Immature natural killer cell (primary cell): Measurements from ENCODE around the gene CHRNA3. TPM values are rescaled to one million over a fixed set of nuclear protein-coding genes. Genes with fewer than 3 reads are reported as not detected.
"Not testable (repeated sequence)": the region's sequence is repeated elsewhere in the genome, so short reads cannot be mapped to it uniquely, and the experiment has no call there.

Experiments used
- DNase-seq, 3 donors: peaks; one replicate each; pipeline ENCODE4 v3.0.0; 2022; ENCODE audit warnings: mixed read lengths in 1 of 3
- H3K27ac Mint-ChIP-seq, 6 donors: one replicate each; pipeline ENCODE4 v1.8.0; 2020; ENCODE audit warnings: mixed read lengths in 6 of 6, mild to moderate bottlenecking in 5 of 6, inconsistent platforms in 4 of 6, moderate library complexity in 3 of 6
- H3K27me3 Mint-ChIP-seq, 3 donors: one replicate each; pipeline ENCODE4 v1.8.0; 2020 to 2021; ENCODE audit warnings: low read depth in 3 of 3, mild to moderate bottlenecking in 3 of 3, mixed read lengths in 3 of 3, moderate library complexity in 3 of 3, inconsistent platforms in 1 of 3
- H3K36me3 Mint-ChIP-seq, 3 donors: one replicate each; pipeline ENCODE4 v1.8.0; 2020; ENCODE audit warnings: mixed read lengths in 3 of 3, inconsistent platforms in 2 of 3, mild to moderate bottlenecking in 2 of 3
- H3K4me1 Mint-ChIP-seq, 2 donors: one replicate each; pipeline ENCODE4 v1.8.0; 2020; ENCODE audit warnings: inconsistent platforms in 2 of 2, mild to moderate bottlenecking in 2 of 2, mixed read lengths in 2 of 2, moderate library complexity in 1 of 2
- H3K4me3 Mint-ChIP-seq, 5 donors: one replicate each; pipeline ENCODE4 v1.8.0; 2020; ENCODE audit warnings: mild to moderate bottlenecking in 5 of 5, mixed read lengths in 5 of 5, inconsistent platforms in 3 of 5, moderate library complexity in 3 of 5
- H3K9me3 Mint-ChIP-seq, 6 donors: one replicate each; pipeline ENCODE4 v1.8.0; 2020; ENCODE audit warnings: mild to moderate bottlenecking in 6 of 6, mixed read lengths in 6 of 6, inconsistent platforms in 4 of 6, moderate library complexity in 3 of 6
- polyA plus RNA-seq, 3 donors: library from polyadenylated mRNA; unstranded; fragments of 300-500 nt; fragmentation: Illumina TruSeq; gene quantifications; one replicate each; pipeline ENCODE4 v1.2.3, GENCODE V29; 2021

Gene CHRNA3
- polyA plus RNA-seq, 3 donors from 2014 or later = not detected

GRCh38 chr15:78573416-78573815 is 47.4 kb downstream of the CHRNA3 start:
- DNase-seq = no peak
- no peak overlapping the region for H3K4me3 Mint-ChIP-seq
- peaks cover 1 to 4% (median 3%) of the 10 kb centered on the region in 3 donors for H3K27me3 Mint-ChIP-seq
- no peak overlapping the region for H3K27ac Mint-ChIP-seq
- H3K4me1 Mint-ChIP-seq = no peaks in the 10 kb centered on the region
- H3K9me3 Mint-ChIP-seq = no peaks in the 10 kb centered on the region
- H3K36me3 Mint-ChIP-seq = no peaks in the 10 kb centered on the region

DNA sequence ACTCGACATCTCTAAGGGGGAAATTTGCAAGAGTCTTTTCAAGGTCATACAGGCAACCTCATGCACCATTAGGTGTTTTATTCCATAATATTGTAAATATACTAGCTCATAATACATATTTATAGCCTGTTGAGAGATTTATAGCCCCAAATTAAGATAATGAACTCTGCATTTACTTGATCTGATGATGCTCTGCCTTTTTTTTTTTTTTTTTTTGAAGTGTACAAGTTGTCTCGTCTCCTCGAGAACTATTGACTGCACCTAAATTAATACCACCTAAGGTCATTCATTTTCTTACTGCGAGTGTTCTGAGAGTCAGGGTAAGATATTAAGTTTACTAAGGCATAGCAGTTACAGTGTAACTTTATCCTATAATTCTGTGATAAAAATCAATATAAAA is 49.4 kb downstream of the CHRNA3 start:
- no peaks in the 10 kb centered on the region for H3K9me3 Mint-ChIP-seq
- peaks cover 2% of the 10 kb centered on the region in 2 donors for H3K4me1 Mint-ChIP-seq
- no peak overlapping the region for H3K4me3 Mint-ChIP-seq
- no peaks in the 10 kb centered on the region for H3K36me3 Mint-ChIP-seq
- H3K27ac Mint-ChIP-seq = no peak overlapping the region
- H3K27me3 Mint-ChIP-seq = peaks cover 1 to 7% (median 5%) of the 10 kb centered on the region in 3 donors
- DNase-seq = no peak

DNA sequence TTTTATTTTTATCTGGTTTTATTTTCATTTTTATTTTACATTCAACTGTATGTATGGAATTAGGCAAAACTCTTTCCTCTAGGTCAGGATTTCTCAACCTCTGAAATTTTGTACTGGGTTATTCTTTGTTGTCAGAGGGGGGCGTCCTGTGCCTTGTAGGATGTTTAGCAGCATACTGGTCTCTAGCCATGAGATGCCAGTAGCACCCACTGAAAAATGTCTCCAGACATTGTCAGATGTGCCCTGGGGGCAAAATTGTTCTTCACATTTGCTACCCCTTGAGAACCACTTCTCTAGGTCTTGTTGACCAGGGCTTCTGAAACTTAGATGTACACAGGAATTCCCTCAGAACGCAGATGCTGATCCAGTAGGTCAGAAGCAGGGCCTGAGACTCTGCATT is 50.1 kb downstream of the CHRNA3 start:
- H3K4me3 Mint-ChIP-seq = no peak overlapping the region
- no peak overlapping the region for H3K27ac Mint-ChIP-seq
- peaks cover 1 to 10% (median 9%) of the 10 kb centered on the region in 3 donors for H3K27me3 Mint-ChIP-seq
- DNase-seq = no peak
- peaks cover 8 to 9% of the 10 kb centered on the region in 2 donors for H3K4me1 Mint-ChIP-seq
- H3K9me3 Mint-ChIP-seq = no peaks in the 10 kb centered on the region
- no peaks in the 10 kb centered on the region for H3K36me3 Mint-ChIP-seq

- Mint-ChIP-seq H3K9me3 (peaks cover 0 to 2% (median 0%) of the 10 kb centered on the region in 6 donors), H3K27me3 (peaks cover 2 to 12% (median 9%) of the 10 kb centered on the region in 3 donors), H3K36me3 (no peaks in the 10 kb centered on the region), H3K4me3 (peak overlapping the region in 2 of 5 donors; percentile 2 to 39), H3K27ac (no peak overlapping the region), H3K4me1 (peaks cover 19% of the 10 kb centered on the region in 2 donors)
- DNase-seq = no peak
Observed at GRCh38 chr15:78567531-78567930, 53.3 kb downstream of the CHRNA3 start.

GRCh38 chr15:78565951-78566774 is 54.6 kb downstream of the CHRNA3 start:
- Mint-ChIP-seq H3K36me3 (no peaks in the 10 kb centered on the region), H3K27ac (peak overlapping the region in 2 of 6 donors; percentile 52 to 57), H3K9me3 (peaks cover 0 to 2% (median 0%) of the 10 kb centered on the region in 6 donors), H3K27me3 (peaks cover 2 to 13% (median 12%) of the 10 kb centered on the region in 3 donors), H3K4me1 (peaks cover 19% of the 10 kb centered on the region in 2 donors), H3K4me3 (peak overlapping the region; percentile 81 to 95 (median 89))
- DNase-seq = peak in 1 of 3 donors; percentile 5

DNA sequence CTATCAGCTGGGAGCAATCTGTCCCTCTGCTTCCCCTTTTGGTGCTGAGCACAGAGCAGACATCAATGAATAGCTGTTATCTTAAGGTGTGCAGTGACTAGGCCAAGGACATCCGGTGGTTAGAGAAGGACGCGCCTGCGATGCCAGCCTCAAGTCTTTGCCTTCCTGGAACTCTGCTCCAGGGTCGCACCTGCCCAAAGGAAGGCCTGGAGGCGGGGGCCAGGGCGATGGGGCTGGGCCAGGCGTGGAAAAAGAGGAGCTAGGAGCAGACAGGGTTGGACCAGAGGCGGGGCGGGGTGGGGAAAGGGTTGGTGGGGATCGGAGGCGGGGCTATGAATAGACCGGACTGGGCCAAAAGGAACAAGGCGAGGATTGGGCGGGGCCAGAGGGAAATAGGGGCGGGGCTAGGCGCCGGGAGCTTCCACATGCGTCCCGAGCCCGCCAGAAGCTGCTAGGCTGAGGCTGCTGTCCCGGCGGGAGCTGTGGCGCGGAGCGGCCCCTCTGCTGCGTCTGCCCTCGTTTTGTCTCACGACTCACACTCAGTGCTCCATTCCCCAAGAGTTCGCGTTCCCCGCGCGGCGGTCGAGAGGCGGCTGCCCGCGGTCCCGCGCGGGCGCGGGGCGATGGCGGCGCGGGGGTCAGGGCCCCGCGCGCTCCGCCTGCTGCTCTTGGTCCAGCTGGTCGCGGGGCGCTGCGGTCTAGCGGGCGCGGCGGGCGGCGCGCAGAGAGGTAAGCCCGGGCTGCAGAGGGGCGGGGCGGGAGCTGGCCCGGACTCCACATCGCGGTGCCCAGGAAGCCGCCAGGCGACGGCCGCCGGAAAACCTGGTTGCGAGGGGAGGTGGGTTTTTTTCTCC is 55.5 kb downstream of the CHRNA3 start, which contains the start of gene CHRNA5:
CHRNA5 (plus strand) TSS at position 424 of the 854 bp plus-strand sequence; CDS start at position 624, 200 bp downstream.
- peaks cover 2 to 13% (median 12%) of the 10 kb centered on the region in 3 donors for H3K27me3 Mint-ChIP-seq
- H3K36me3 Mint-ChIP-seq = no peaks in the 10 kb centered on the region
- H3K4me3 Mint-ChIP-seq = peak within 1 kb of the TSS; percentile 82 to 95 (median 89)
- peak; percentile 44 to 58 (median 57) for DNase-seq
- peaks cover 0 to 2% (median 0%) of the 10 kb centered on the region in 6 donors for H3K9me3 Mint-ChIP-seq
- H3K4me1 Mint-ChIP-seq = peaks cover 19% of the 10 kb centered on the region in 2 donors
- H3K27ac Mint-ChIP-seq = peak within 1 kb of the TSS; percentile 20 to 82 (median 52)

- Mint-ChIP-seq H3K9me3 (peaks cover 0 to 2% (median 0%) of the 10 kb centered on the region in 6 donors), H3K27ac (peak overlapping the region in 4 of 6 donors; percentile 10 to 82 (median 36)), H3K36me3 (no peaks in the 10 kb centered on the region), H3K27me3 (peaks cover 2 to 13% (median 12%) of the 10 kb centered on the region in 3 donors), H3K4me1 (peaks cover 19% of the 10 kb centered on the region in 2 donors), H3K4me3 (peak overlapping the region; percentile 80 to 88 (median 86))
- DNase-seq = no peak
Observed at GRCh38 chr15:78564743-78565096, 56.1 kb downstream of the CHRNA3 start.

- peak overlapping the region in 1 of 5 donors; percentile 29 for H3K4me3 Mint-ChIP-seq
- H3K9me3 Mint-ChIP-seq = peaks cover 0 to 2% (median 0%) of the 10 kb centered on the region in 6 donors
- no peak overlapping the region for H3K27ac Mint-ChIP-seq
- H3K4me1 Mint-ChIP-seq = peaks cover 19% of the 10 kb centered on the region in 2 donors
- no peak for DNase-seq
- H3K27me3 Mint-ChIP-seq = peaks cover 5 to 11% (median 7%) of the 10 kb centered on the region in 3 donors
- no peaks in the 10 kb centered on the region for H3K36me3 Mint-ChIP-seq
Observed at GRCh38 chr15:78563092-78563491, 57.7 kb downstream of the CHRNA3 start.

DNA sequence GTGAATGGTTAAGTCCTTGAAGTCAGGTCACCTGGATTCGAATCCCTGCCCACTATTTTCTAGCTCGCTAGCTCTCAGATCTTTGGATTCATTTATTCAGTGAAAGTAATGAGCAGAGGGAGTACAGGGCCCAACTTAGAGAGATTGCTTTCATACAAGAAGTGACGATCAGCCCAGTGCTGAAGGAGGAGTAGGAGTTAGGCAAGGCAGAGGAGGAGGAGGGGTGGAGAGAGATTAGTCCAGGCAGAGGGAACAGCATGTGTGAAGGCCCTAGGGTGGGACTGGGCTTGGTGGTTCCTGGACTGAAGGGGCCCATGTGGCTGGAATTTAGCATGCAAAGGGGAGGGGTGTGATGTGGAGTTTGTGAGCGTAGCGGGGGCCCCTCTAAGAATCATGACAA is 59.3 kb downstream of the CHRNA3 start:
- H3K27me3 Mint-ChIP-seq = peaks cover 5 to 8% (median 6%) of the 10 kb centered on the region in 3 donors
- H3K36me3 Mint-ChIP-seq = no peaks in the 10 kb centered on the region
- H3K4me1 Mint-ChIP-seq = peaks cover 18 to 19% of the 10 kb centered on the region in 2 donors
- H3K4me3 Mint-ChIP-seq = no peak overlapping the region
- no peak overlapping the region for H3K27ac Mint-ChIP-seq
- H3K9me3 Mint-ChIP-seq = peaks cover 0 to 2% (median 0%) of the 10 kb centered on the region in 6 donors
- DNase-seq = no peak

DNA sequence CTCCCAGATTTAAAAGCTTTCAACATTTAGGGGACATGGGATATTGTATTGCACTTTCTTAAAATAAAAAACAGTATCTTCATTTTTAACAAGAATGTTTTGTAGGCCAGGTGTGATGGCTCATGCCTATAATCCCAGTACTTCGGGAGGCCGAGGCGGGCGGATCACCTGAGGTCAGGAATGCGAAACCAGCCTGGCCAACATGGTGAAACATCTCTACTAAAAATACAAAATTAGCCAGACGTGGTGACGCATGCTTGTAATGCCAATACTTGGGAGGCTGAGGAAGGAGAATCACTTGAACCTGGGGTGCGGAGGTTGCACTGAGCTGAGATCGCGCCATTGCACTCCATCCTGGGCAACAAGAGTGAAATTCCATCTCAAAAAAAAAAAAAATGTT is 60.6 kb downstream of the CHRNA3 start:
- peaks cover 7 to 10% of the 10 kb centered on the region in 2 donors for H3K4me1 Mint-ChIP-seq
- H3K27ac Mint-ChIP-seq, H3K9me3 Mint-ChIP-seq, H3K27me3 Mint-ChIP-seq, H3K4me3 Mint-ChIP-seq, DNase-seq, H3K36me3 Mint-ChIP-seq: not testable (repeated sequence)

- Mint-ChIP-seq H3K27me3 (peaks cover 0 to 8% (median 7%) of the 10 kb centered on the region in 3 donors), H3K4me1 (no peaks in the 10 kb centered on the region), H3K9me3 (no peaks in the 10 kb centered on the region), H3K4me3 (no peak overlapping the region), H3K36me3 (peaks cover 15 to 32% (median 15%) of the 10 kb centered on the region in 3 donors), H3K27ac (no peak overlapping the region)
- no peak for DNase-seq
Observed at GRCh38 chr15:78552597-78552996, 68.2 kb downstream of the CHRNA3 start.

GRCh38 chr15:78551902-78552301 is 68.9 kb downstream of the CHRNA3 start:
- Mint-ChIP-seq H3K4me1 (no peaks in the 10 kb centered on the region), H3K27ac (peak overlapping the region in 1 of 6 donors; percentile 1), H3K27me3 (peaks cover 0 to 8% (median 7%) of the 10 kb centered on the region in 3 donors), H3K36me3 (peaks cover 15 to 33% (median 15%) of the 10 kb centered on the region in 3 donors), H3K9me3 (no peaks in the 10 kb centered on the region), H3K4me3 (no peak overlapping the region)
- DNase-seq = no peak

DNA sequence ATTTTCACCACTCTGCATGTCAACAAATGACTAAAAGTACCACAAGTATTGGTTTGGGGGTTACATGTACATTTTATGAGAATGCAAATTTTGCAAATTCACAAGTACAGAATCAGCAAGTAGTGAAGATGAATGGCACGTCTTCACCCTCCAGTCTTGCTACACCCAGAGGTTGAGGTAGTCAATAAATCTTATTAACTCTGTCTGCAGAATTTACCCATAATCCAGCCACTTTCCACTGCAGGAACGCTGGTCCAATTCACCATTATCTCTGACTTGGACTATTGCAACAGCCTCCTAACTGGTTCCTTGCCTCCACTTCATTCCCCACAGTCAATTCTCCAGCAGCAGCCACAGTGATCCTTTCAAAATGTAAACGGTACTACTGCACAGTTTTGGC is 70.0 kb downstream of the CHRNA3 start:
- peaks cover 0 to 7% (median 6%) of the 10 kb centered on the region in 3 donors for H3K27me3 Mint-ChIP-seq
- H3K9me3 Mint-ChIP-seq = no peaks in the 10 kb centered on the region
- no peak overlapping the region for H3K4me3 Mint-ChIP-seq
- peak overlapping the region in 1 of 6 donors; percentile 42 for H3K27ac Mint-ChIP-seq
- peaks cover 15 to 42% (median 15%) of the 10 kb centered on the region in 3 donors for H3K36me3 Mint-ChIP-seq
- no peak for DNase-seq
- H3K4me1 Mint-ChIP-seq = no peaks in the 10 kb centered on the region
